MM.1S (cell line): ENCODE data around the gene SORCS2.

Source experiments
- DNase-seq: peaks from one replicate; pipeline ENCODE4 v3.0.0-alpha.2; 2015
- H2AFZ ChIP-seq: fragments of 300-600 bp; sonication (generic); 2 replicates; pipeline ENCODE4 v1.6.0; 2016; ENCODE audit warnings: antibody characterized with exemption, low read length
- H3F3A ChIP-seq: fragments of 300-600 bp; sonication (generic); 2 replicates; pipeline ENCODE4 v1.6.1; 2016; ENCODE audit warnings: mild to moderate bottlenecking, antibody characterized with exemption, low read length, moderate library complexity, mixed read lengths; ENCODE audit not compliant: insufficient read depth
- H3K27ac ChIP-seq: fragments of 300-600 bp; sonication (generic); 2 replicates; pipeline ENCODE4 v1.5.1; 2016; ENCODE audit warnings: mild to moderate bottlenecking, low read length
- H3K27me3 ChIP-seq: fragments of 300-600 bp; sonication (generic); replicated peaks from 2 replicates; pipeline ENCODE4 v1.6.0; 2016; ENCODE audit warnings: low read length; ENCODE audit not compliant: insufficient read depth
- H3K36me3 ChIP-seq: fragments of 300-600 bp; sonication (generic); replicated peaks from 2 replicates; pipeline ENCODE4 v1.6.1; 2016; ENCODE audit warnings: mild to moderate bottlenecking, low read length, mixed read lengths; ENCODE audit not compliant: insufficient read depth
- H3K4me1 ChIP-seq: fragments of 300-600 bp; sonication (generic); 2 replicates; pipeline ENCODE4 v1.6.1; 2016; ENCODE audit warnings: low read length, mixed read lengths
- H3K4me2 ChIP-seq: fragments of 300-600 bp; sonication (generic); 2 replicates; pipeline ENCODE4 v1.6.0; 2016; ENCODE audit warnings: low read depth, low read length
- H3K4me3 ChIP-seq: fragments of 300-600 bp; sonication (generic); 2 replicates; pipeline ENCODE4 v1.5.1; 2016; ENCODE audit warnings: low read length, mixed read lengths
- H3K79me2 ChIP-seq: fragments of 300-600 bp; sonication (generic); 2 replicates; pipeline ENCODE4 v1.6.1; 2016; ENCODE audit warnings: mixed run types, low read length, mixed read lengths
- H3K9ac ChIP-seq: fragments of 300-600 bp; sonication (generic); 2 replicates; pipeline ENCODE4 v1.6.1; 2016; ENCODE audit warnings: low read length, mixed read lengths
- H3K9me2 ChIP-seq: fragments of 300-600 bp; sonication (generic); replicated peaks from 2 replicates; pipeline ENCODE4 v1.6.1; 2016; ENCODE audit warnings: mild to moderate bottlenecking, low read length, mixed read lengths; ENCODE audit not compliant: insufficient read depth
- H3K9me3 ChIP-seq: fragments of 300-600 bp; sonication (generic); replicated peaks from 2 replicates; pipeline ENCODE4 v1.6.1; 2016; ENCODE audit warnings: mild to moderate bottlenecking, low read length, mixed read lengths; ENCODE audit not compliant: insufficient read depth
- H4K20me1 ChIP-seq: fragments of 300-600 bp; sonication (generic); 2 replicates; pipeline ENCODE4 v1.6.1; 2016; ENCODE audit warnings: mild to moderate bottlenecking, low read length, moderate library complexity, mixed read lengths; ENCODE audit not compliant: insufficient read depth
- EZH2 ChIP-seq: fragments of 300-600 bp; sonication (generic); optimal IDR thresholded peaks from 2 replicates; pipeline ENCODE3; 2017; ENCODE audit warnings: low read depth, mild to moderate bottlenecking, antibody characterized with exemption, low read length, mixed read lengths
- EZH2phosphoT487 ChIP-seq: fragments of 300-600 bp; sonication (generic); IDR thresholded peaks from 2 replicates; pipeline ENCODE4 v1.6.1; 2018; ENCODE audit warnings: antibody characterized with exemption, low read length
- TF ChIP-seq, protein P1 (sequence below): fragments of 300-600 bp; sonication (generic); IDR thresholded peaks from 2 replicates; pipeline ENCODE4 v1.5.1; 2016; ENCODE audit warnings: antibody characterized with exemption, low read length, mixed read lengths

The SORCS2 gene

DNA sequence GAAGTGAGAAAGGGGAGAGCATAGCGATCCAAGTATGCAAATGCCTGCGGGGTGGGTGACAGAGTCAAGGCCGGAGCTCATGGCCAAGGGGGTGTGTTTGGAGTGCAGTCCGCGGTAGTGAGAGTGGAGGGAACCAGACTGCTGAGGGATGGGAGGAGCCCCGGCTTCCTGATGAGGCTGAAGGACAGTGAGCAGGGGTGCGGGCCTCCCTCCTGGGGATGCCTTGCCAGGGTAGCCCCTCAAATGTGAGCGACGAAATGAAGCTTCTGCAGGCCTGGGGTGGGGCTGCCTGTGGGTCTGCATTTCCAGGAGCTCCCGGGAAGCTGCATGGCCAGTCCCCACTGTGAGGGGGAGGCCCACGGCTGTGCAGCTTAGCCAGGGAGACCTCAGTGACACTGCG lies 197.4 kb downstream of the SORCS2 start:
- H4K20me1 ChIP-seq: no peaks in the 10 kb centered on the region
- no peaks in the 10 kb centered on the region for H3F3A ChIP-seq
- H2AFZ ChIP-seq: no peak overlapping the region
- H3K4me3 ChIP-seq: no peak overlapping the region
- no peaks in the 10 kb centered on the region for H3K79me2 ChIP-seq
- H3K9me3 ChIP-seq: no peaks in the 10 kb centered on the region
- H3K27ac ChIP-seq: no peak overlapping the region
- no peak overlapping the region for H3K4me2 ChIP-seq
- no peaks in the 10 kb centered on the region for H3K9me2 ChIP-seq
- peaks cover 71% of the 10 kb centered on the region for H3K27me3 ChIP-seq
- TF ChIP-seq, protein P1, sequence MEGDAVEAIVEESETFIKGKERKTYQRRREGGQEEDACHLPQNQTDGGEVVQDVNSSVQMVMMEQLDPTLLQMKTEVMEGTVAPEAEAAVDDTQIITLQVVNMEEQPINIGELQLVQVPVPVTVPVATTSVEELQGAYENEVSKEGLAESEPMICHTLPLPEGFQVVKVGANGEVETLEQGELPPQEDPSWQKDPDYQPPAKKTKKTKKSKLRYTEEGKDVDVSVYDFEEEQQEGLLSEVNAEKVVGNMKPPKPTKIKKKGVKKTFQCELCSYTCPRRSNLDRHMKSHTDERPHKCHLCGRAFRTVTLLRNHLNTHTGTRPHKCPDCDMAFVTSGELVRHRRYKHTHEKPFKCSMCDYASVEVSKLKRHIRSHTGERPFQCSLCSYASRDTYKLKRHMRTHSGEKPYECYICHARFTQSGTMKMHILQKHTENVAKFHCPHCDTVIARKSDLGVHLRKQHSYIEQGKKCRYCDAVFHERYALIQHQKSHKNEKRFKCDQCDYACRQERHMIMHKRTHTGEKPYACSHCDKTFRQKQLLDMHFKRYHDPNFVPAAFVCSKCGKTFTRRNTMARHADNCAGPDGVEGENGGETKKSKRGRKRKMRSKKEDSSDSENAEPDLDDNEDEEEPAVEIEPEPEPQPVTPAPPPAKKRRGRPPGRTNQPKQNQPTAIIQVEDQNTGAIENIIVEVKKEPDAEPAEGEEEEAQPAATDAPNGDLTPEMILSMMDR: no peak
- TF ChIP-seq EZH2 (no peak), EZH2phosphoT487 (no peak)
- no peak overlapping the region for H3K9ac ChIP-seq
- no peak for DNase-seq
- no peaks in the 10 kb centered on the region for H3K4me1 ChIP-seq
- H3K36me3 ChIP-seq: no peaks in the 10 kb centered on the region

- H3K9me3 ChIP-seq: no peaks in the 10 kb centered on the region
- no peak overlapping the region for H3K27ac ChIP-seq
- H4K20me1 ChIP-seq: no peaks in the 10 kb centered on the region
- H3K79me2 ChIP-seq: no peaks in the 10 kb centered on the region
- no peak overlapping the region for H3K4me3 ChIP-seq
- H3K36me3 ChIP-seq: no peaks in the 10 kb centered on the region
- TF ChIP-seq EZH2 (no peak), EZH2phosphoT487 (no peak)
- TF ChIP-seq, protein P1: no peak
- H3K9me2 ChIP-seq: no peaks in the 10 kb centered on the region
- peaks cover 74% of the 10 kb centered on the region for H3K27me3 ChIP-seq
- no peak overlapping the region for H3K9ac ChIP-seq
- no peaks in the 10 kb centered on the region for H3K4me1 ChIP-seq
- no peak for DNase-seq
- H3F3A ChIP-seq: no peaks in the 10 kb centered on the region
- no peak overlapping the region for H2AFZ ChIP-seq
- H3K4me2 ChIP-seq: no peak overlapping the region
Measured at GRCh38 chr4:7390336-7390735, 198.0 kb downstream of the SORCS2 start.

DNA sequence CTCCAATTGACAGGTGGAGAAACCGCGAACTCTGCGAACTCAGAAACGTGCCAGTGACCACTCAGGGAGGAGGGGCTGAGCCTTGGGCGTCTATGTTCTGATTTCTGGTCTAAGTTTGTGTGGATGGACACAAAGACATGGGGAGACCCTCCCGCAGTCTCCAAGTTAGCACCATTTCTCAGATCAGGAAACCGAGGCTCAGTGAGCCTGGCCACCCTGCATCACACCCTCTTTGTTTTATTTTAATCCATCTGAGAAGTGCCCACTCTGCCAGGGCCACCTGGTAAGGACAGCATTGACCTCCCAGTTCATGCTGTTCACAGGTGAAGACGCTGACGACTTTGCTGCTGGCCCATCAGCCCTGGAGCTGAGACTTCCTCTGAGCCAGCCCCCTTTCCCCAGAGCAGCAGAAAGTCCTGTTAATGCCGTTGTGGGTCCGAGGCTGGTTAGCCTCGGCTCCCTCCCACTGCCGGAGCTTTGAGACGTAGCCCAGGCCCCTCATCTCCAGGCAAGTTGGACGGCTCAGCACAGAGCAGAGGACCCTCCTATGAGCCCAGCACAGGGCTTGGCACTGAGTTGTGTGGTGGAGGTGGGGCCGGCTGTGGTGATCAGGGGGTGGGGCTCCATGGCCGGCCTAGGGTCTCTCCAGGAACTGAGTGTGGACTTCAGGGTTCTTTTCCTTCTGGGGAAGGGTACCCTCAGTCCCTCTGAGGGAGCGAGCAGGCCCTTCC lies 198.7 kb downstream of the SORCS2 start:
- H3F3A ChIP-seq: no peaks in the 10 kb centered on the region
- no peak for DNase-seq
- H3K9me3 ChIP-seq: no peaks in the 10 kb centered on the region
- no peaks in the 10 kb centered on the region for H3K36me3 ChIP-seq
- no peaks in the 10 kb centered on the region for H3K79me2 ChIP-seq
- H2AFZ ChIP-seq: no peak overlapping the region
- TF ChIP-seq, protein P1: no peak
- TF ChIP-seq EZH2phosphoT487 (no peak), EZH2 (no peak)
- H3K27ac ChIP-seq: no peak overlapping the region
- no peaks in the 10 kb centered on the region for H3K9me2 ChIP-seq
- H4K20me1 ChIP-seq: no peaks in the 10 kb centered on the region
- no peaks in the 10 kb centered on the region for H3K4me1 ChIP-seq
- H3K4me2 ChIP-seq: no peak overlapping the region
- peaks cover 81% of the 10 kb centered on the region for H3K27me3 ChIP-seq
- no peak overlapping the region for H3K4me3 ChIP-seq
- no peak overlapping the region for H3K9ac ChIP-seq
